Liver (tissue), 9 donors: ENCODE measurements around the gene OAS2. TPM values are rescaled to one million over a fixed set of nuclear protein-coding genes. Genes with fewer than 3 reads are reported as not detected.

Experiments used
- DNase-seq: peaks from one replicate; pipeline ENCODE4 v3.0.0-alpha.2; 2017; ENCODE audit warnings: low spot score
- H3K27ac ChIP-seq, 2 donors: one replicate each; pipeline ENCODE4 v1.7.0; 2013; ENCODE audit warnings: inconsistent platforms in 2 of 2, low read length in 2 of 2, control low read depth in 1 of 2, low read depth in 1 of 2, mild to moderate bottlenecking in 1 of 2
- H3K27me3 ChIP-seq, 4 donors: one replicate each; pipeline versions ENCODE4 v1.6.1 to v1.7.0; 2013; ENCODE audit warnings: low read length in 3 of 4, inconsistent platforms in 1 of 4, mild to moderate bottlenecking in 1 of 4, moderate library complexity in 1 of 4; ENCODE audit not compliant: control insufficient read depth in 4 of 4, insufficient read depth in 4 of 4
- H3K36me3 ChIP-seq, 4 donors: one replicate each; pipeline versions ENCODE4 v1.6.1 to v1.7.0; 2013; ENCODE audit warnings: low read length in 3 of 4, mild to moderate bottlenecking in 3 of 4, low read depth in 1 of 4, moderate library complexity in 1 of 4; ENCODE audit not compliant: control insufficient read depth in 4 of 4, insufficient read depth in 3 of 4
- H3K4me1 ChIP-seq, 4 donors: one replicate each; pipeline versions ENCODE4 v1.6.1 to v1.7.0; 2013; ENCODE audit warnings: low read length in 3 of 4, mild to moderate bottlenecking in 3 of 4, moderate library complexity in 1 of 4; ENCODE audit not compliant: control insufficient read depth in 4 of 4, insufficient read depth in 4 of 4
- H3K4me3 ChIP-seq, 3 donors: one replicate each; pipeline versions ENCODE4 v1.6.1 to v1.7.0; 2013; ENCODE audit warnings: low read length in 3 of 3, control low read depth in 1 of 3, low read depth in 1 of 3, mild to moderate bottlenecking in 1 of 3
- H3K9ac ChIP-seq, 2 donors: one replicate each; pipeline ENCODE4 v1.7.0; 2013; ENCODE audit warnings: low read length in 2 of 2, mild to moderate bottlenecking in 2 of 2, moderate library complexity in 2 of 2, control low read depth in 1 of 2, low read depth in 1 of 2
- H3K9me3 ChIP-seq, 4 donors: one replicate each; pipeline versions ENCODE4 v1.6.1 to v1.7.0; 2013; ENCODE audit warnings: low read length in 3 of 4; ENCODE audit not compliant: control insufficient read depth in 4 of 4
- ATF3 ChIP-seq: IDR thresholded peaks from 2 replicates; pipeline ENCODE4 v1.6.1; 2016; ENCODE audit warnings: antibody characterized with exemption
- CTCF ChIP-seq: fragments of 150-350 bp; IDR thresholded peaks from 2 replicates; pipeline ENCODE4 v1.5.1; 2017; ENCODE audit warnings: improper control_type of control experiment, low read depth, low read length; ENCODE audit not compliant: missing input control
- EGR1 ChIP-seq, 2 donors: IDR thresholded peaks; 2 replicates each; pipeline ENCODE4 v1.6.1; 2016 to 2018; ENCODE audit warnings: antibody characterized with exemption in 2 of 2, low read depth in 2 of 2
- FOXA1 ChIP-seq: IDR thresholded peaks from 2 replicates; pipeline ENCODE4 v1.6.1; 2016; ENCODE audit warnings: antibody characterized with exemption
- FOXA2 ChIP-seq: IDR thresholded peaks from 2 replicates; pipeline ENCODE4 v1.6.1; 2016; ENCODE audit warnings: antibody characterized with exemption
- GABPA ChIP-seq, 2 donors: IDR thresholded peaks in 1 of 2; conservative IDR thresholded peaks in 1 of 2; 2 replicates each; pipeline ENCODE4 v1.6.1; 2016; ENCODE audit warnings: antibody characterized with exemption in 2 of 2, mild to moderate bottlenecking in 1 of 2, moderate library complexity in 1 of 2
- HNF4A ChIP-seq, 2 donors: conservative IDR thresholded peaks; 2 replicates each; pipeline ENCODE4 v1.6.1; 2016; ENCODE audit warnings: antibody characterized with exemption in 2 of 2, mild to moderate bottlenecking in 2 of 2
- HNF4G ChIP-seq: IDR thresholded peaks from 2 replicates; pipeline ENCODE4 v1.6.1; 2016; ENCODE audit warnings: antibody characterized with exemption
- JUND ChIP-seq, 2 donors: IDR thresholded peaks; 2 replicates each; pipeline ENCODE4 v1.6.1; 2016; ENCODE audit warnings: antibody characterized with exemption in 2 of 2
- MAX ChIP-seq: IDR thresholded peaks from 2 replicates; pipeline ENCODE4 v1.6.1; 2016; ENCODE audit warnings: antibody characterized with exemption
- NR2F2 ChIP-seq: IDR thresholded peaks from 2 replicates; pipeline ENCODE4 v1.6.1; 2016; ENCODE audit warnings: antibody characterized with exemption
- RAD21 ChIP-seq, 2 donors: IDR thresholded peaks; 2 replicates each; pipeline ENCODE4 v1.6.1; 2016; ENCODE audit warnings: antibody characterized with exemption in 2 of 2, mild to moderate bottlenecking in 2 of 2
- REST ChIP-seq: IDR thresholded peaks from 2 replicates; pipeline ENCODE4 v1.6.1; 2016; ENCODE audit warnings: antibody characterized with exemption, mild to moderate bottlenecking
- RXRA ChIP-seq, 2 donors: IDR thresholded peaks; 2 replicates each; pipeline ENCODE4 v1.6.1; 2017 to 2018; ENCODE audit warnings: antibody characterized with exemption in 2 of 2, mild to moderate bottlenecking in 1 of 2
- SP1 ChIP-seq: IDR thresholded peaks from 2 replicates; pipeline ENCODE4 v1.6.1; 2018; ENCODE audit warnings: antibody characterized with exemption, mild to moderate bottlenecking
- TAF1 ChIP-seq: conservative IDR thresholded peaks from 2 replicates; pipeline ENCODE4 v1.6.1; 2016; ENCODE audit warnings: antibody characterized with exemption, mild to moderate bottlenecking
- YY1 ChIP-seq: IDR thresholded peaks from 2 replicates; pipeline ENCODE4 v1.6.1; 2016; ENCODE audit warnings: antibody characterized with exemption, mild to moderate bottlenecking
- ZBTB33 ChIP-seq: IDR thresholded peaks from 2 replicates; pipeline ENCODE4 v1.6.1; 2016; ENCODE audit warnings: antibody characterized with exemption
- WGBS: extraction: QIAGEN DNeasy Blood & Tissue Kit; methylation state at CpG from one replicate; pipeline ENCODE4 v1.1.7; 2013; 5-methylcytosine and 5-hydroxymethylcytosine counted together
- polyA plus RNA-seq, 2 donors: library from polyadenylated mRNA; stranded (reverse) in 1 of 2; unstranded in 1 of 2; fragments of 200-250 nt in 1 of 2; fragments of >200 nt in 1 of 2; fragmentation: Nextera tagmentation in 1 of 2; extraction: Ambion mirVana in 1 of 2; gene quantifications; one replicate each; pipeline versions ENCODE4 v1.2.1 to v1.2.3, GENCODE V29; 2013 to 2015
- total RNA-seq, 2 donors: library from RNA; depleted of rRNA; stranded (reverse); fragments of >200 nt; gene quantifications; one replicate each; pipeline ENCODE4 v1.2.3, GENCODE V29; 2014
- donor health status: healthy.
- donor health status: healthy.
- donor health status: healthy.
- donor health status: healthy.
- donor health status: healthy.

Gene OAS2
- total and polyA plus RNA-seq, 4 donors = 3.3 to 9.4 (median 6.9) TPM

GRCh38 chr12:112936264-112936663 is 42.1 kb upstream of the OAS2 start:
- H3K9me3 ChIP-seq = no peaks in the 10 kb centered on the region
- WGBS = 86% methylated on average over 1 of the region's 1 CpG
- no peak for TF ChIP-seq NR2F2
- no peak for TF ChIP-seq FOXA2
- no peak for TF ChIP-seq MAX
- TF ChIP-seq REST = no peak
- no peak for TF ChIP-seq HNF4A (conservative IDR thresholded peaks at IDR 0.05)
- TF ChIP-seq RAD21 (IDR thresholded peaks at IDR 0.05) = no peak
- no peak for TF ChIP-seq YY1
- TF ChIP-seq ZBTB33 = no peak
- no peak for TF ChIP-seq FOXA1
- no peak for TF ChIP-seq GABPA (IDR thresholded peaks at IDR 0.05 in 1 of 2, conservative IDR thresholded peaks at IDR 0.05 in 1 of 2)
- TF ChIP-seq SP1 = no peak
- no peak for TF ChIP-seq JUND (IDR thresholded peaks at IDR 0.05)
- no peak for TF ChIP-seq CTCF
- no peak for TF ChIP-seq RXRA (IDR thresholded peaks at IDR 0.05)
- TF ChIP-seq HNF4G = no peak
- TF ChIP-seq ATF3 = no peak
- no peak for TF ChIP-seq TAF1
- no peak for TF ChIP-seq EGR1 (IDR thresholded peaks at IDR 0.05; ENCODE audit: low read depth in 2 of 2)
- DNase-seq = no peak
- peaks cover 3 to 18% (median 14%) of the 10 kb centered on the region in 4 donors for H3K4me1 ChIP-seq
- no peak overlapping the region for H3K9ac ChIP-seq
- no peak overlapping the region for H3K4me3 ChIP-seq
- no peaks in the 10 kb centered on the region for H3K36me3 ChIP-seq
- no peaks in the 10 kb centered on the region for H3K27me3 ChIP-seq
- H3K27ac ChIP-seq = no peak overlapping the region

GRCh38 chr12:112936927-112937326 is 41.4 kb upstream of the OAS2 start:
- no peak for DNase-seq
- no peaks in the 10 kb centered on the region for H3K36me3 ChIP-seq
- peaks cover 3 to 18% (median 14%) of the 10 kb centered on the region in 4 donors for H3K4me1 ChIP-seq
- no peaks in the 10 kb centered on the region for H3K27me3 ChIP-seq
- no peak overlapping the region for H3K9ac ChIP-seq
- WGBS = 50% methylated on average over 2 of the region's 2 CpGs
- H3K27ac ChIP-seq = no peak overlapping the region
- H3K4me3 ChIP-seq = no peak overlapping the region
- no peaks in the 10 kb centered on the region for H3K9me3 ChIP-seq
- TF ChIP-seq YY1 = no peak
- no peak for TF ChIP-seq MAX
- no peak for TF ChIP-seq ZBTB33
- no peak for TF ChIP-seq GABPA (IDR thresholded peaks at IDR 0.05 in 1 of 2, conservative IDR thresholded peaks at IDR 0.05 in 1 of 2)
- TF ChIP-seq ATF3 = no peak
- TF ChIP-seq RXRA (IDR thresholded peaks at IDR 0.05) = no peak
- TF ChIP-seq JUND (IDR thresholded peaks at IDR 0.05) = no peak
- no peak for TF ChIP-seq HNF4G
- no peak for TF ChIP-seq EGR1 (IDR thresholded peaks at IDR 0.05; ENCODE audit: low read depth in 2 of 2)
- no peak for TF ChIP-seq FOXA1
- no peak for TF ChIP-seq REST
- no peak for TF ChIP-seq RAD21 (IDR thresholded peaks at IDR 0.05)
